Measurements from ENCODE around the gene AOC2. TPM values are rescaled to one million over a fixed set of nuclear protein-coding genes. Genes with fewer than 3 reads are reported as not detected.
"Not testable (repeated sequence)": the region's sequence is repeated elsewhere in the genome, so short reads cannot be mapped to it uniquely, and the experiment has no call there.

The AOC2 gene
- total RNA-seq, 2 donors from 2014 or later, result 2.0 to 3.4 TPM

DNA sequence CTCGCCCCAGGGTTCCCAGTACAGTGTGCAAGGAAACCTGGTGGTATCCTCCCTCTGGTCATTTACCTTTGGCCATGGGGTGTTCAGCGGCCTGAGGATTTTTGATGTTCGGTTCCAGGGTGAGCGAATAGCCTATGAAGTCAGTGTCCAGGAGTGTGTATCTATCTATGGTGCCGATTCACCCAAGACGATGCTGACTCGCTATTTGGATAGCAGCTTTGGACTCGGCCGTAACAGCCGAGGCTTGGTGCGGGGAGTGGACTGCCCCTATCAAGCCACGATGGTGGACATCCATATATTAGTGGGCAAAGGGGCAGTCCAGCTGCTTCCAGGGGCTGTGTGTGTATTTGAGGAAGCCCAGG is 1.2 kb downstream of the AOC2 start:
- Mint-ChIP-seq H3K27me3 (peaks cover 3% of the 10 kb centered on the region), H3K9me3 (no peaks in the 10 kb centered on the region), H3K36me3 (ENCODE audit: low read depth) (peaks cover 59% of the 10 kb centered on the region), H3K27ac (peak overlapping the region; percentile 80), H3K4me3 (peak overlapping the region; percentile 52), H3K4me1 (peaks cover 24% of the 10 kb centered on the region)
- ATAC-seq (replicated peaks), result peak; percentile 1

DNA sequence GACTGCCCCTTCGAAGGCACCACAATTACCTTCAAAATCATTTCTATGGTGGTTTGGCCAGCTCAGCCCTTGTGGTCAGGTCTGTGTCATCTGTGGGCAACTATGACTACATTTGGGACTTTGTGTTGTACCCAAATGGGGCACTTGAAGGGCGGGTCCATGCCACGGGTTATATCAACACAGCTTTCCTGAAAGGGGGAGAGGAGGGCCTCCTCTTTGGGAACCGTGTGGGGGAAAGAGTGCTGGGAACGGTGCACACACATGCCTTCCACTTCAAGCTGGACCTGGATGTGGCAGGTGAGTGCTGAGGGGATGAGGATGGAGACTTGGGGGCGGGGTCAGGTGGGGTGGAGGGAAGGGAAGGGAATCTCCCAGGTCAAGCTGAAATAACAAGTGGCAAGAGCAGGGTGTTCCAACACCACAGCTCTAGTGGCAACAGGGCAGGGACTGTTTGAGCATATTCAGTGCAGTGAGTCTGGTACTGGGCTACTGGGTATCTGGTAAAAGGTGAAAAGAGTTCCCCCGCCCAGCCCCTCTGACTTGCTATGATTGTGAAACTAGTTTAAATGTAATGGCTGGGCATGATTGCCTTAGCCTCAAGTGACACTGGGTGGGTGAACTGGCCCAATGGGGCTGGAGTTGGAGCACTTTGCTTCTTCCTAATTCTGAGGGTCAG is 1.7 kb downstream of the AOC2 start:
- peak overlapping the region; percentile 52 for H3K4me3 Mint-ChIP-seq

DNA sequence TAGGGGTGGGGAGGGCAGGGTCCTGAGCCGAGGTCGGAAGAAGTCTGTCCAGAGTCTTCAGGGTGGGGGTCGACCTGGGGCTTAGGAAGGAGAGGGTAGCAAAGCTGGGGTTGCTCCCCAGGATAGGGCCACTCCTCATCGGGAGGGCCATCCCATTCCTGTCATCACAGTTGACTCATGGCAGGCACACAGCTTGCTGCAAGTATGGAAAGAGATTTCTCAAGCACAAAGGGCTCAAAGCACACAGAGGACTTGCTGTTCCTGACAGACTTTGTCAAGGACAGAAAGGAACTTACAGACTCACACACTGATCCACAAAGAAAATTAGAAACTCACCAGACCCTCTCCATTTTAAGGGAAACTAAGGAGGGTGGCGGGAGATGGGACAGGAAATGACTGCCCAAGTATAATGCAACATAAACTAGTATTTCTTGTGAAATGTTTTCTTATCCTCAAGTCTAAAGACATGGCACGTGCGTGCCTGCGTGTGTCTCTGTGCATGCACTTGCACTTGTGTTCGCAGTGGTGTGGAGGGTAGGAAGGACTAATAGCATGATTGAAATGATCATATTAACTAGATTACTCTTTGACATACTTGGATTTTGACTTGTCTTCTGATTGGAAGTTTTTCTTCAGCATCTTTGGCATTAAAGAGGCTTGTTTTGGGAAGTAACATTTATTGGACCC is 2.4 kb downstream of the AOC2 start:
- peaks cover 24% of the 10 kb centered on the region for H3K4me1 Mint-ChIP-seq
- H3K27me3 Mint-ChIP-seq, result peaks cover 3% of the 10 kb centered on the region
- H3K4me3 Mint-ChIP-seq, result peak overlapping the region; percentile 52
- ATAC-seq (replicated peaks), result no peak
- peaks cover 47% of the 10 kb centered on the region for H3K36me3 Mint-ChIP-seq (ENCODE audit: low read depth)
- peak overlapping the region; percentile 80 for H3K27ac Mint-ChIP-seq
- no peaks in the 10 kb centered on the region for H3K9me3 Mint-ChIP-seq

More for the DNA sequence above, 1.7 kb downstream of the AOC2 start:
- ATAC-seq (replicated peaks), result peak; percentile 91
- peaks cover 24% of the 10 kb centered on the region for H3K4me1 Mint-ChIP-seq
- H3K27me3 Mint-ChIP-seq, result peaks cover 3% of the 10 kb centered on the region
- H3K36me3 Mint-ChIP-seq (ENCODE audit: low read depth), result peaks cover 54% of the 10 kb centered on the region
- no peaks in the 10 kb centered on the region for H3K9me3 Mint-ChIP-seq
- H3K27ac Mint-ChIP-seq, result peak overlapping the region; percentile 80

DNA sequence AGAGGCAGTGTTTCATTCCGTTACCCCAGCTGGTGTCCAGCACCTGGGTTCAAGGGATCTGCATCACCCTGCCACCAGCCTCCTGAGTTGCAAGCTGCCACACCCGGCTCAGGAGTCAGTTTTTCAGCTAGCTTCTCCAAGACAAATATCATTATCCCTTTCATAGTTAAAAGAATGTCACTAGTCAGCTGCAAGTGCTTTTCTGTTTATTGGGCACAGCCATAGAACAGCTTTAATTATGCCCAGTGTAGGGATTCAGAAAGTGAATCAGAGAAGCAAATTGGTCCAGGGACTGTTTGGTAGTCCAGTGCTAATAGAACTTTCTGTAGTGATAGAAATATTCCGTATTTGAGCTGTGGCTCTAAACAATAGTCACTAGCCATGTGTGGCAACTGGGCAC is 3.7 kb downstream of the AOC2 start:
- no peak overlapping the region for H3K4me3 Mint-ChIP-seq
- no peak for ATAC-seq (replicated peaks)
- H3K36me3 Mint-ChIP-seq (ENCODE audit: low read depth), result peaks cover 34% of the 10 kb centered on the region
- H3K27ac Mint-ChIP-seq, result no peak overlapping the region
- peaks cover 7% of the 10 kb centered on the region for H3K27me3 Mint-ChIP-seq
- H3K9me3 Mint-ChIP-seq, result no peaks in the 10 kb centered on the region
- peaks cover 20% of the 10 kb centered on the region for H3K4me1 Mint-ChIP-seq

DNA sequence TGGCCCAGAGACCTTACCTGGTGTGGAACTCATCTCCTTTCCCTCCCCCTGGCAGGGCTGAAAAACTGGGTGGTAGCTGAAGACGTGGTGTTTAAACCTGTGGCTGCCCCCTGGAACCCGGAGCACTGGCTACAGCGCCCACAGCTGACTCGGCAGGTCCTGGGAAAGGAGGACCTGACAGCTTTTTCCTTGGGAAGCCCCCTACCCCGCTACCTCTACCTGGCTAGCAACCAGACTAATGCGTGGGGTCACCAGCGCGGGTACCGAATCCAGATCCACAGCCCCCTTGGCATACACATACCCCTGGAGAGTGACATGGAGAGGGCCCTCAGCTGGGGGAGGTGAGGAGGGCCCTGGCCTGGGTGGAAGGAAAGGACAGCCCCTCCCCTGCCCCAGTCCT is 4.7 kb downstream of the AOC2 start:
- H3K9me3 Mint-ChIP-seq, result no peaks in the 10 kb centered on the region
- ATAC-seq (replicated peaks), result no peak
- peaks cover 24% of the 10 kb centered on the region for H3K36me3 Mint-ChIP-seq (ENCODE audit: low read depth)
- peaks cover 15% of the 10 kb centered on the region for H3K4me1 Mint-ChIP-seq
- H3K27ac Mint-ChIP-seq, result no peak overlapping the region
- no peak overlapping the region for H3K4me3 Mint-ChIP-seq
- peaks cover 16% of the 10 kb centered on the region for H3K27me3 Mint-ChIP-seq

DNA sequence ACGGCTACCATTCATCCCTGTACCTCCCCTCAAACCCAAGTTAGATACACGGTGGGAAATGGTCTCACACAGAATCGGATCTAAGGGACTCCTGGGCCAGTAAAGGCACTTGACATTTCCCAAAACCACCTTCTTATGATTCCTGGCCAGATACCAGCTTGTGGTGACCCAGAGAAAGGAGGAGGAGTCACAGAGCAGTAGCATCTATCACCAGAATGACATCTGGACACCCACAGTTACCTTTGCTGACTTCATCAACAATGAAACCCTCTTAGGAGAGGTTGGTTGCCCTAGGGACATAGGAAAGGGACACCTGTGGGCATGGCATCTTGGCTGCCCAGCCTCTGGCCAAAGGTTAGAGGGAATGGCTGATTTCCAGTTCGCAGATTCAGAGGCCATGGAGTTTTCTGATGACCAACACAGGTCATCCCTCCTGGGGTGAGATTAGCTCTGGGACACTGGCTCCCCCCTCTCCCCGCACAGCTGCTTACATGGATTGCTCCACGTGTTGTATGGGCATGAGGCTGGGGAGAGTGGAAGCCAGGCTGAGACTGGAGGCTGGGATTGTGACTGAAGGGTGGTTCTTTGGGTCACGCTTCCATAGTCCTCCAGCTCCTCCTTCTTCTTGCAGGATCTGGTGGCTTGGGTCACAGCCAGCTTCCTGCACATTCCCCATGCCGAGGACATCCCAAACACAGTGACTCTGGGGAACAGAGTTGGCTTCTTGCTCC is 5.2 kb downstream of the AOC2 start:
- ATAC-seq (replicated peaks), result no peak
- peaks cover 17% of the 10 kb centered on the region for H3K27me3 Mint-ChIP-seq
- H3K4me1 Mint-ChIP-seq, result peaks cover 15% of the 10 kb centered on the region
- no peak overlapping the region for H3K4me3 Mint-ChIP-seq
- peak overlapping the region; percentile 25 for H3K27ac Mint-ChIP-seq
- H3K9me3 Mint-ChIP-seq, result no peaks in the 10 kb centered on the region
- peaks cover 18% of the 10 kb centered on the region for H3K36me3 Mint-ChIP-seq (ENCODE audit: low read depth)

DNA sequence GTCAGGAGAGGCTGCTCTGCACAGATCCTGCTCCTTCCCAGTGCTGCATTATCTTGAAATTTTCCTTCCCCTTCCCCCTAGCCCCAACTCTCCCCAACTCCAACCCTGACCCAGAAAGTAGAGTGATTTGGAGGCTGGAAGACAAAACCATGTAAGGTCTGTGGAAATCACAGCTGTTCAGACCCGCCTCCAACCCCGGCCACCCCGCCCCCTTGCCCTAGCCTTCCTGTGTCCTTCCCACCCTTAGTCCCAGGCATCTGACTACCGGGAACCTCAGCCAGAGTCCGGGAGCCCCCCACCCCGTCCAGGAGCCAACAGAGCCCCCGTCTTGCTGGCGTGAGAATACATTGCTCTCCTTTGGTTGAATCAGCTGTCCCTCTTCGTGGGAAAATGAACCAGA is 6.6 kb downstream of the AOC2 start, which contains the start of gene AOC3:
Gene AOC3, plus strand, starts transcription at position 246 of the 400 bp plus-strand sequence. Its CDS starts 145 bp downstream, at position 391.
- Mint-ChIP-seq H3K4me1 (peaks cover 8% of the 10 kb centered on the region), H3K4me3 (no peak within 1 kb of the TSS), H3K27me3 (peaks cover 17% of the 10 kb centered on the region), H3K9me3 (no peaks in the 10 kb centered on the region), H3K36me3 (ENCODE audit: low read depth) (peaks cover 5% of the 10 kb centered on the region), H3K27ac (peak within 1 kb of the TSS; percentile 25)
- no peak for ATAC-seq (replicated peaks)

DNA sequence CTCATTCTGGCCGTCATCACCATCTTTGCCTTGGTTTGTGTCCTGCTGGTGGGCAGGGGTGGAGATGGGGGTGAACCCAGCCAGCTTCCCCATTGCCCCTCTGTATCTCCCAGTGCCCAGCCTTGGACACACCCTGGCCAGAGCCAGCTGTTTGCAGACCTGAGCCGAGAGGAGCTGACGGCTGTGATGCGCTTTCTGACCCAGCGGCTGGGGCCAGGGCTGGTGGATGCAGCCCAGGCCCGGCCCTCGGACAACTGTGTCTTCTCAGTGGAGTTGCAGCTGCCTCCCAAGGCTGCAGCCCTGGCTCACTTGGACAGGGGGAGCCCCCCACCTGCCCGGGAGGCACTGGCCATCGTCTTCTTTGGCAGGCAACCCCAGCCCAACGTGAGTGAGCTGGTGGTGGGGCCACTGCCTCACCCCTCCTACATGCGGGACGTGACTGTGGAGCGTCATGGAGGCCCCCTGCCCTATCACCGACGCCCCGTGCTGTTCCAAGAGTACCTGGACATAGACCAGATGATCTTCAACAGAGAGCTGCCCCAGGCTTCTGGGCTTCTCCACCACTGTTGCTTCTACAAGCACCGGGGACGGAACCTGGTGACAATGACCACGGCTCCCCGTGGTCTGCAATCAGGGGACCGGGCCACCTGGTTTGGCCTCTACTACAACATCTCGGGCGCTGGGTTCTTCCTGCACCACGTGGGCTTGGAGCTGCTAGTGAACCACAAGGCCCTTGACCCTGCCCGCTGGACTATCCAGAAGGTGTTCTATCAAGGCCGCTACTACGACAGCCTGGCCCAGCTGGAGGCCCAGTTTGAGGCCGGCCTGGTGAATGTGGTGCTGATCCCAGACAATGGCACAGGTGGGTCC is 7.2 kb downstream of the AOC2 start:
- H3K36me3 Mint-ChIP-seq (ENCODE audit: low read depth); H3K4me1 Mint-ChIP-seq; H3K9me3 Mint-ChIP-seq; ATAC-seq (replicated peaks); H3K4me3 Mint-ChIP-seq; H3K27ac Mint-ChIP-seq: not testable (repeated sequence)
- peaks cover 17% of the 10 kb centered on the region for H3K27me3 Mint-ChIP-seq

DNA sequence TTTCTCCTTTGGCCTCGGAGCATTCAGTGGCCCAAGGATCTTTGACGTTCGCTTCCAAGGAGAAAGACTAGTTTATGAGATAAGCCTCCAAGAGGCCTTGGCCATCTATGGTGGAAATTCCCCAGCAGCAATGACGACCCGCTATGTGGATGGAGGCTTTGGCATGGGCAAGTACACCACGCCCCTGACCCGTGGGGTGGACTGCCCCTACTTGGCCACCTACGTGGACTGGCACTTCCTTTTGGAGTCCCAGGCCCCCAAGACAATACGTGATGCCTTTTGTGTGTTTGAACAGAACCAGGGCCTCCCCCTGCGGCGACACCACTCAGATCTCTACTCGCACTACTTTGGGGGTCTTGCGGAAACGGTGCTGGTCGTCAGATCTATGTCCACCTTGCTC is 8.0 kb downstream of the AOC2 start:
- Mint-ChIP-seq H3K4me3 (no peak overlapping the region), H3K9me3 (no peaks in the 10 kb centered on the region), H3K27ac (no peak overlapping the region), H3K27me3 (peaks cover 17% of the 10 kb centered on the region), H3K4me1 (no peaks in the 10 kb centered on the region), H3K36me3 (ENCODE audit: low read depth) (no peaks in the 10 kb centered on the region)
- ATAC-seq (replicated peaks), result no peak

DNA sequence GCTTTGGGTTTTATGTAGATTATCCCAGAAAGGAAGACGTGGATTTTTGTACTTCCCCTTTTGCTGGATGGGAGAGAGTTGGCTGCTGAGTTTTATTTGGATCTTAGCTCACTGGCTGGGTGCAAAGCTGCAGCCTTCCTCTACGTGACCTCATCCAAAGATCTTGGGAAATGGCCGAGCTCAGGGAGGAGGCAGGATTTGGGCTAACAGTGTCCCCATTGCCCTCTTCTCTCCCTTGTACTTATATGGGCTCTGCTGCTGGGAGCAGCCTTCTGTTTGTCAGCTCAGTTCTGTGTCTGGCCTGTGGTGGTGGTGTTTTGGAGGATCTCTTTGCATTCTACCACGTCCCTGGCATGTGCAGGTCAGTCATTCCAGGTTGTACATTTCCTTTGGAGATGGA is 8.6 kb downstream of the AOC2 start:
- no peak for ATAC-seq (replicated peaks)
- H3K36me3 Mint-ChIP-seq (ENCODE audit: low read depth), result no peaks in the 10 kb centered on the region
- H3K4me1 Mint-ChIP-seq, result no peaks in the 10 kb centered on the region
- H3K27ac Mint-ChIP-seq, result no peak overlapping the region
- H3K27me3 Mint-ChIP-seq, result peaks cover 17% of the 10 kb centered on the region
- H3K9me3 Mint-ChIP-seq, result no peaks in the 10 kb centered on the region
- no peak overlapping the region for H3K4me3 Mint-ChIP-seq

DNA sequence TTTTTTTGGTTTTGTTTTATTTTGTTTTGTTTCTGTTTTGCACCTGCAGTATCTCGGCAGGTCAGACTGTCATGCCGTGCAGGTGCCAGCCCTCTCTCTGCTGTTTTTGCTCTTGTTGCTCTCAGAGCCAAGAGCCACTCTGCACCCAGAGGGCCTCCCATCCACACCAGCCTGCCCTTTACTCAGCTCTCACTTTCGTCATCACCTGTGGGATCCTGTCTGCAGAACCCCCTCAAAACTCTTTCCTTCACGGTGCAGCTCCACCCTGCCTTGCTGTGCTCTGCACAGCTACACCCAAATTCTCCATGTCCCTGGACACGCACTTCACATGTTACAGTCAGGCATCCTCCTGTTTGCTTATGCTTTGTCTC is 9.2 kb downstream of the AOC2 start:
- Mint-ChIP-seq H3K4me1 (no peaks in the 10 kb centered on the region), H3K9me3 (no peaks in the 10 kb centered on the region), H3K4me3 (no peak overlapping the region), H3K36me3 (ENCODE audit: low read depth) (no peaks in the 10 kb centered on the region), H3K27me3 (peaks cover 17% of the 10 kb centered on the region), H3K27ac (no peak overlapping the region)
- no peak for ATAC-seq (replicated peaks)

DNA sequence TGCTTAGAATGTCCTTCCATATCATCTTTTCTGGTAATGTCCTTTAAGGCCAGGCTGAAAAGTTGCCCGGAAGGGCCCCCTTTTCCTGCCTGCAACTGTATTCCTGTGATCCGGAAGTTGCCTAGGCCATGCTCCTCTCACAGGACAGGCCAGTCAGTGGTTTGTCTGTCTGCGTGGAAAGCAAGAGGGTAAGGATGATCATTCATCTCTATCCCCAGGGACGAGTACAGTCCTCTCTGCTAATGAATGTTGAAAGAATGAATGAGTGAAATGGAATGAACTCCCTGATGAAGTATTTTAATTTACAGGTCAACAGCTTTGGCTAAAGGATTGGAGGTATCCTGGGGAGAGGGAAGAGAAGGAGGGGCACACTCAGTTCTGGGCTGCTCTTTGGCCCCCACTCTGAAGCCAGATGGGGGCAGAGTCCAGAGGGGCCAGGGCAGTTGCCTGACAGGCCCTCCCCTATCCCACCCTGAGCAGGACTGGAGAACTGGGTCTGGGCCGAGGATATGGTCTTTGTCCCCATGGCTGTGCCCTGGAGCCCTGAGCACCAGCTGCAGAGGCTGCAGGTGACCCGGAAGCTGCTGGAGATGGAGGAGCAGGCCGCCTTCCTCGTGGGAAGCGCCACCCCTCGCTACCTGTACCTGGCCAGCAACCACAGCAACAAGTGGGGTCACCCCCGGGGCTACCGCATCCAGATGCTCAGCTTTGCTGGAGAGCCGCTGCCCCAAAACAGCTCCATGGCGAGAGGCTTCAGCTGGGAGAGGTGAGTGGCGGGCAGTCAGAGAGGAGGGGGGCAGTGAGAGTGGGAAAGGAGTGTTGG is 9.8 kb downstream of the AOC2 start:
- no peaks in the 10 kb centered on the region for H3K9me3 Mint-ChIP-seq
- no peak overlapping the region for H3K27ac Mint-ChIP-seq
- H3K4me1 Mint-ChIP-seq, result no peaks in the 10 kb centered on the region
- ATAC-seq (replicated peaks), result no peak
- no peaks in the 10 kb centered on the region for H3K36me3 Mint-ChIP-seq (ENCODE audit: low read depth)
- H3K4me3 Mint-ChIP-seq, result no peak overlapping the region
- peaks cover 17% of the 10 kb centered on the region for H3K27me3 Mint-ChIP-seq

DNA sequence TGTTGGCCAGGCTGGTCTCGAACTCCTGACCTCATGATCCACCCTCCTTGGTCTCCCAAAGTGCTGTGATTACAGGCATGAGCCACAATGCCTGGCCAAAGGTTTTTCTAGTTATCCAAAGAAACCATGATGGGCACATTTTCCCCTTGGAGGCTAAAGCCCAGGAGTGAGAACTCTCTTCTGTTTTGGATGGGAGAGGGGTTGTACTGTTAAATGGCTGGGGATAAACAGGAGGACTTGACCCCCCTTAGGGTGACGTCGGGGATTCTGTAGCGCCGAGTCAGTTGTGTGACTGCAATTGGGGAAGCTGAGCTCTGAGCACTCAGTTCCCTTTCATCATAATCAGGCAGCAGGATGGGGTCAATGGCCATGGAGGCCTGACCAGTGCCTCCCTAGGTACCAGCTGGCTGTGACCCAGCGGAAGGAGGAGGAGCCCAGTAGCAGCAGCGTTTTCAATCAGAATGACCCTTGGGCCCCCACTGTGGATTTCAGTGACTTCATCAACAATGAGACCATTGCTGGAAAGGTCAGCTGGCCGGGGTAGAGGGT is 10.7 kb downstream of the AOC2 start:
- H3K9me3 Mint-ChIP-seq, result no peaks in the 10 kb centered on the region
- ATAC-seq (replicated peaks), result no peak
- no peak overlapping the region for H3K27ac Mint-ChIP-seq
- no peaks in the 10 kb centered on the region for H3K4me1 Mint-ChIP-seq
- H3K27me3 Mint-ChIP-seq, result peaks cover 15% of the 10 kb centered on the region
- no peak overlapping the region for H3K4me3 Mint-ChIP-seq
- H3K36me3 Mint-ChIP-seq (ENCODE audit: low read depth), result no peaks in the 10 kb centered on the region

Measured in activated T-helper 17 cell treated with anti-CD3 and anti-CD28 coated beads, Interleukin-2, amount 50 U/mL, for 72 hours (primary cell).